CD14-positive monocyte (primary cell): ENCODE results near the gene FAM3C. TPM values are rescaled to one million over a fixed set of nuclear protein-coding genes. Genes with fewer than 3 reads are reported as not detected.
"Not testable (repeated sequence)": the region's sequence is repeated elsewhere in the genome, so short reads cannot be mapped to it uniquely, and the experiment has no call there.

ENCODE experiments used
- DNase-seq, 3 donors: peaks; one replicate each; pipeline ENCODE4 v3.0.0-alpha.2; 2011 to 2022
- H2AFZ ChIP-seq: 2 replicates; pipeline ENCODE4 v1.6.0; 2012; ENCODE audit warnings: mild to moderate bottlenecking, low read depth, low read length, inconsistent platforms; ENCODE audit not compliant: insufficient read depth, poor library complexity, severe bottlenecking
- H3K27ac ChIP-seq, 2 donors: 1 replicate in 1 of 2; 2 replicates in 1 of 2; pipeline ENCODE4 v1.5.1; 2012 to 2013; ENCODE audit warnings: low read length in 2 of 2, control low read depth in 1 of 2, inconsistent platforms in 1 of 2, low read depth in 1 of 2, mild to moderate bottlenecking in 1 of 2
- H3K27me3 ChIP-seq, 2 donors: one replicate each; pipeline versions ENCODE4 v1.6.0 to v1.6.1; 2011 to 2013; ENCODE audit warnings: low read length in 2 of 2; ENCODE audit not compliant: control insufficient read depth in 2 of 2, insufficient read depth in 2 of 2
- H3K36me3 ChIP-seq, 2 donors: replicated peaks in 1 of 2; 1 replicate in 1 of 2; 2 replicates in 1 of 2; pipeline versions ENCODE4 v1.5.1 to v1.6.1; 2012 to 2013; ENCODE audit warnings: low read length in 2 of 2, control low read depth in 1 of 2, inconsistent platforms in 1 of 2, mild to moderate bottlenecking in 1 of 2; ENCODE audit not compliant: insufficient read depth in 2 of 2, control insufficient read depth in 1 of 2
- H3K4me1 ChIP-seq, 2 donors: 1 replicate in 1 of 2; 2 replicates in 1 of 2; pipeline versions ENCODE4 v1.5.1 to v1.6.1; 2012 to 2013; ENCODE audit warnings: low read length in 2 of 2, control low read depth in 1 of 2, inconsistent platforms in 1 of 2, mild to moderate bottlenecking in 1 of 2, moderate library complexity in 1 of 2; ENCODE audit not compliant: insufficient read depth in 2 of 2, control insufficient read depth in 1 of 2
- H3K4me2 ChIP-seq: replicated peaks from 2 replicates; pipeline ENCODE3; 2012; ENCODE audit warnings: low read length, moderate library complexity, mild to moderate bottlenecking; ENCODE audit not compliant: poor library complexity, severe bottlenecking; ENCODE audit errors: extremely low read depth
- H3K4me3 ChIP-seq, 3 experiments: fragments of 200-600 bp in 1 of 3; sonication (generic) in 1 of 3; replicated peaks in 1 of 3; 1 replicate in 2 of 3; 2 replicates in 1 of 3; pipeline ENCODE4 v1.5.1; 2011 to 2013; ENCODE audit warnings: low read length in 3 of 3, mild to moderate bottlenecking in 3 of 3, control low read depth in 2 of 3, low read depth in 2 of 3, inconsistent platforms in 1 of 3, moderate library complexity in 1 of 3
- H3K79me2 ChIP-seq: 2 replicates; pipeline ENCODE4 v1.6.0; 2012; ENCODE audit warnings: mild to moderate bottlenecking, control low read depth, inconsistent platforms, low read length, moderate library complexity; ENCODE audit not compliant: insufficient read depth
- H3K9ac ChIP-seq: 2 replicates; pipeline ENCODE4 v1.6.0; 2017; ENCODE audit warnings: low read length, mild to moderate bottlenecking; ENCODE audit not compliant: insufficient read depth, poor library complexity, severe bottlenecking
- H3K9me3 ChIP-seq, 2 donors: replicated peaks in 1 of 2; 1 replicate in 1 of 2; 2 replicates in 1 of 2; pipeline versions ENCODE4 v1.5.1 to v1.6.1; 2012 to 2013; ENCODE audit warnings: low read length in 2 of 2, control low read depth in 1 of 2; ENCODE audit not compliant: control insufficient read depth in 1 of 2, insufficient read depth in 1 of 2
- H4K20me1 ChIP-seq: 2 replicates; pipeline ENCODE4 v1.6.0; 2012; ENCODE audit warnings: mild to moderate bottlenecking, low read length, control low read depth, moderate library complexity; ENCODE audit not compliant: insufficient read depth
- H3K27ac Mint-ChIP-seq, 7 donors: one replicate each; pipeline ENCODE4 v1.8.0; 2020; ENCODE audit warnings: mild to moderate bottlenecking in 7 of 7, mixed read lengths in 7 of 7, moderate library complexity in 6 of 7, inconsistent platforms in 2 of 7
- H3K27me3 Mint-ChIP-seq, 3 donors: one replicate each; pipeline ENCODE4 v1.8.0; 2021 to 2022; ENCODE audit warnings: low read depth in 3 of 3, mild to moderate bottlenecking in 3 of 3, mixed read lengths in 3 of 3, moderate library complexity in 3 of 3, inconsistent platforms in 1 of 3
- H3K36me3 Mint-ChIP-seq, 2 donors: one replicate each; pipeline ENCODE4 v1.8.0; 2020; ENCODE audit warnings: mixed read lengths in 2 of 2, inconsistent platforms in 1 of 2, mild to moderate bottlenecking in 1 of 2
- H3K4me1 Mint-ChIP-seq: one replicate; pipeline ENCODE4 v1.8.0; 2020; ENCODE audit warnings: mild to moderate bottlenecking, mixed read lengths
- H3K4me3 Mint-ChIP-seq, 2 donors: one replicate each; pipeline ENCODE4 v1.8.0; 2020; ENCODE audit warnings: mild to moderate bottlenecking in 2 of 2, mixed read lengths in 2 of 2, moderate library complexity in 1 of 2
- H3K9me3 Mint-ChIP-seq, 7 donors: one replicate each; pipeline ENCODE4 v1.8.0; 2020 to 2022; ENCODE audit warnings: mixed read lengths in 7 of 7, mild to moderate bottlenecking in 6 of 7, moderate library complexity in 6 of 7, inconsistent platforms in 2 of 7
- CTCF ChIP-seq: fragments of 200-600 bp; IDR thresholded peaks from one replicate; pipeline ENCODE4 v1.8.0; 2022; ENCODE audit warnings: antibody characterized with exemption, mild to moderate bottlenecking
- WGBS: methylation state at CpG from one replicate; pipeline ENCODE4 v1.1.5; 2013; ENCODE audit warnings: missing lambda C conversion rate; ENCODE audit not compliant: insufficient coverage; 5-methylcytosine and 5-hydroxymethylcytosine counted together
- intact Hi-C, 2 donors: fragments of 100-400 bp; cut with micrococcal nuclease; formaldehyde crosslinking; loops; one replicate each; pipeline versions ENCODE4 v1.15.0 to v1.15.1; 2023
- polyA plus RNA-seq, 3 donors: library from polyadenylated mRNA; depleted of rRNA in 1 of 3; unstranded in 2 of 3; stranded (reverse) in 1 of 3; fragments of 300-500 nt in 2 of 3; fragments of >200 nt in 1 of 3; fragmentation: Illumina TruSeq in 2 of 3; gene quantifications; 1 replicate in 2 of 3; 2 replicates in 1 of 3; pipeline ENCODE4 v1.2.3, GENCODE V29; 2012 to 2021

FAM3C gene
- polyA plus RNA-seq, 3 donors: 5.5 to 13.0 (median 7.3) TPM

- no peaks in the 10 kb centered on the region for H3K27me3 ChIP-seq
- Mint-ChIP-seq H3K27ac (no peak overlapping the region), H3K36me3 (no peaks in the 10 kb centered on the region), H3K9me3 (peaks cover 0 to 2% (median 0%) of the 10 kb centered on the region in 7 donors), H3K4me1 (peaks cover 11% of the 10 kb centered on the region), H3K27me3 (peaks cover 0 to 4% (median 0%) of the 10 kb centered on the region in 3 donors), H3K4me3 (no peak overlapping the region)
- H3K4me3 ChIP-seq: no peak overlapping the region
- WGBS: 86% methylated on average over 18 of the region's 18 CpGs
- H3K27ac ChIP-seq: no peak overlapping the region
- H3K36me3 ChIP-seq: no peaks in the 10 kb centered on the region
- no peak for TF ChIP-seq CTCF
- H2AFZ ChIP-seq: no peak overlapping the region
- no peaks in the 10 kb centered on the region for H3K4me1 ChIP-seq
- intact Hi-C loops: no loop called here
- no peaks in the 10 kb centered on the region for H3K79me2 ChIP-seq
- H4K20me1 ChIP-seq: no peaks in the 10 kb centered on the region
- H3K9ac ChIP-seq: no peak overlapping the region
- no peak for DNase-seq
- no peak overlapping the region for H3K4me2 ChIP-seq
- no peaks in the 10 kb centered on the region for H3K9me3 ChIP-seq
These were observed 44.9 kb upstream of the FAM3C start for GRCh38 chr7:121440857-121441503.

- H3K27ac ChIP-seq, H4K20me1 ChIP-seq, H3K9me3 Mint-ChIP-seq, DNase-seq, H3K27me3 Mint-ChIP-seq, H3K4me1 ChIP-seq, H3K36me3 Mint-ChIP-seq, intact Hi-C loops, H3K36me3 ChIP-seq, H3K9ac ChIP-seq, H3K9me3 ChIP-seq, H3K79me2 ChIP-seq, H3K27me3 ChIP-seq: not testable (repeated sequence)
- Mint-ChIP-seq H3K27ac (peak overlapping the region in 1 of 7 donors; percentile 15), H3K4me1 (peaks cover 11% of the 10 kb centered on the region), H3K4me3 (peak overlapping the region; percentile 60 to 80)
- WGBS: 0% methylated on average over 8 of the region's 12 CpGs
- H3K4me2 ChIP-seq: peak overlapping the region; percentile 43
- H2AFZ ChIP-seq: peak overlapping the region; percentile 56
- H3K4me3 ChIP-seq: peak overlapping the region; percentile 16 to 40 (median 27)
These were observed 42.2 kb upstream of the FAM3C start for GRCh38 chr7:121438043-121438955.
